ENCODE measurements around the gene CCR5. TPM values are rescaled to one million over a fixed set of nuclear protein-coding genes. Genes with fewer than 3 reads are reported as not detected.

The CCR5 gene
- total RNA-seq, 4 donors from 2014 or later, result 1.1 to 3.7 (median 1.4) TPM; not detected in 1

- H3K9me3 ChIP-seq, result no peaks in the 10 kb centered on the region
- H3K27me3 ChIP-seq, result no peaks in the 10 kb centered on the region
- H3K27ac ChIP-seq, result no peak overlapping the region
- intact Hi-C loops (cut with DNase I; ENCODE audit: low total_unique reads) (no loop called here), in situ Hi-C loops (cut with MboI; ENCODE audit: low pct_ligation_motif_present in 1 of 4, low pct_unique_long_range_greater_than_20kb in 1 of 4, low sequenced_read_pairs in 3 of 4) (no loop called here)
- WGBS, 2 donors (ENCODE audit: low coverage in 1 of 2), result 90 to 100% methylated on average over 1 to 4 of the region's 4 CpGs
- no peak overlapping the region for H3K4me3 ChIP-seq
- no peak for DNase-seq
- peaks cover 0 to 8% (median 4%) of the 10 kb centered on the region in 4 donors for H3K4me1 ChIP-seq
- no peaks in the 10 kb centered on the region for H3K36me3 ChIP-seq
- no peak for TF ChIP-seq POLR2AphosphoS5 (IDR thresholded peaks at IDR 0.05)
- TF ChIP-seq POLR2A (IDR thresholded peaks at IDR 0.05), result no peak
- TF ChIP-seq, protein P1, sequence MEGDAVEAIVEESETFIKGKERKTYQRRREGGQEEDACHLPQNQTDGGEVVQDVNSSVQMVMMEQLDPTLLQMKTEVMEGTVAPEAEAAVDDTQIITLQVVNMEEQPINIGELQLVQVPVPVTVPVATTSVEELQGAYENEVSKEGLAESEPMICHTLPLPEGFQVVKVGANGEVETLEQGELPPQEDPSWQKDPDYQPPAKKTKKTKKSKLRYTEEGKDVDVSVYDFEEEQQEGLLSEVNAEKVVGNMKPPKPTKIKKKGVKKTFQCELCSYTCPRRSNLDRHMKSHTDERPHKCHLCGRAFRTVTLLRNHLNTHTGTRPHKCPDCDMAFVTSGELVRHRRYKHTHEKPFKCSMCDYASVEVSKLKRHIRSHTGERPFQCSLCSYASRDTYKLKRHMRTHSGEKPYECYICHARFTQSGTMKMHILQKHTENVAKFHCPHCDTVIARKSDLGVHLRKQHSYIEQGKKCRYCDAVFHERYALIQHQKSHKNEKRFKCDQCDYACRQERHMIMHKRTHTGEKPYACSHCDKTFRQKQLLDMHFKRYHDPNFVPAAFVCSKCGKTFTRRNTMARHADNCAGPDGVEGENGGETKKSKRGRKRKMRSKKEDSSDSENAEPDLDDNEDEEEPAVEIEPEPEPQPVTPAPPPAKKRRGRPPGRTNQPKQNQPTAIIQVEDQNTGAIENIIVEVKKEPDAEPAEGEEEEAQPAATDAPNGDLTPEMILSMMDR (IDR thresholded peaks at IDR 0.05), result no peak
- no peak for TF ChIP-seq EP300 (IDR thresholded peaks at IDR 0.05; ENCODE audit: low read depth)
Measured at GRCh38 chr3:46419816-46420215, 49.1 kb downstream of the CCR5 start.

- Histone ChIP-seq H3K27me3 (no peaks in the 10 kb centered on the region), H3K4me3 (no peak overlapping the region), H3K9me3 (no peaks in the 10 kb centered on the region), H3K36me3 (no peaks in the 10 kb centered on the region), H3K27ac (no peak overlapping the region), H3K4me1 (peaks cover 0 to 7% (median 3%) of the 10 kb centered on the region in 4 donors)
- TF ChIP-seq, protein P1 (IDR thresholded peaks at IDR 0.05), result no peak
- no peak for TF ChIP-seq POLR2AphosphoS5 (IDR thresholded peaks at IDR 0.05)
- TF ChIP-seq EP300 (IDR thresholded peaks at IDR 0.05; ENCODE audit: low read depth), result no peak
- no peak for TF ChIP-seq POLR2A (IDR thresholded peaks at IDR 0.05)
- 89% methylated on average over 2 of the region's 2 CpGs; no CpG with 5 or more reads in 1 of the 2 donors for WGBS, 2 donors (ENCODE audit: low coverage in 1 of 2)
- in situ Hi-C loops (cut with MboI; ENCODE audit: low pct_ligation_motif_present in 1 of 4, low pct_unique_long_range_greater_than_20kb in 1 of 4, low sequenced_read_pairs in 3 of 4), result no loop called here
- DNase-seq, result no peak
- intact Hi-C loops (cut with DNase I; ENCODE audit: low total_unique reads), result no loop called here
Measured at GRCh38 chr3:46420931-46421330, 50.2 kb downstream of the CCR5 start.

- peak overlapping the region in 1 of 4 donors; percentile 47 for H3K27ac ChIP-seq
- no peaks in the 10 kb centered on the region for H3K36me3 ChIP-seq
- in situ Hi-C loops (cut with MboI; ENCODE audit: low pct_ligation_motif_present in 1 of 4, low pct_unique_long_range_greater_than_20kb in 1 of 4, low sequenced_read_pairs in 3 of 4) (no loop called here), intact Hi-C loops (cut with DNase I; ENCODE audit: low total_unique reads) (no loop called here)
- WGBS, 2 donors (ENCODE audit: low coverage in 1 of 2), result 50 to 65% methylated on average over 2 to 6 of the region's 6 CpGs
- peak; percentile 44 for DNase-seq
- H3K9me3 ChIP-seq, result no peaks in the 10 kb centered on the region
- no peaks in the 10 kb centered on the region for H3K27me3 ChIP-seq
- TF ChIP-seq POLR2A (IDR thresholded peaks at IDR 0.05) (no peak), EP300 (IDR thresholded peaks at IDR 0.05; ENCODE audit: low read depth) (no peak), POLR2AphosphoS5 (IDR thresholded peaks at IDR 0.05) (peak in 1 of 3 donors; percentile 21)
- TF ChIP-seq, protein P1 (IDR thresholded peaks at IDR 0.05), result no peak
- peaks cover 0 to 3% (median 0%) of the 10 kb centered on the region in 4 donors for H3K4me1 ChIP-seq
- no peak overlapping the region for H3K4me3 ChIP-seq
Measured at GRCh38 chr3:46422617-46423016, 51.9 kb downstream of the CCR5 start.

- in situ Hi-C loops (cut with MboI; ENCODE audit: low pct_ligation_motif_present in 1 of 4, low pct_unique_long_range_greater_than_20kb in 1 of 4, low sequenced_read_pairs in 3 of 4) (no loop called here), intact Hi-C loops (cut with DNase I; ENCODE audit: low total_unique reads) (no loop called here)
- TF ChIP-seq, protein P1 (IDR thresholded peaks at IDR 0.05), result no peak
- TF ChIP-seq POLR2AphosphoS5 (IDR thresholded peaks at IDR 0.05) (no peak), EP300 (IDR thresholded peaks at IDR 0.05; ENCODE audit: low read depth) (no peak), POLR2A (IDR thresholded peaks at IDR 0.05) (no peak)
- H3K4me1 ChIP-seq, result peaks cover 0 to 10% (median 4%) of the 10 kb centered on the region in 4 donors
- no peak for DNase-seq
- 63 to 88% methylated on average over 1 to 5 of the region's 5 CpGs for WGBS, 2 donors (ENCODE audit: low coverage in 1 of 2)
- no peaks in the 10 kb centered on the region for H3K9me3 ChIP-seq
- H3K36me3 ChIP-seq, result no peaks in the 10 kb centered on the region
- H3K27me3 ChIP-seq, result no peaks in the 10 kb centered on the region
- no peak overlapping the region for H3K4me3 ChIP-seq
- no peak overlapping the region for H3K27ac ChIP-seq
Measured at GRCh38 chr3:46423588-46423987, 52.8 kb downstream of the CCR5 start.

Other genes with a start within 250 kb of the CCR5 start
- 1 to 10 TPM in 3 of 4 donors, not detected in 1; 1.9 to 4.4 (median 3.3) TPM for gene CCR1, start 162.6 kb upstream of the CCR5 start, total RNA-seq
- not detected for gene CCR3, start 128.5 kb upstream of the CCR5 start, total RNA-seq
- gene CCR2, start 16.8 kb upstream of the CCR5 start, total RNA-seq, result 1 to 10 TPM in 2 of 4 donors, not detected in 2; 1.8 to 4.6 TPM
- 10 to 100 TPM in 2 of 4 donors, 1 to 10 TPM in 2; 2.6 to 13.9 (median 9.8) TPM for gene CCRL2, start 36.3 kb downstream of the CCR5 start, total RNA-seq
- 1 to 10 TPM in 1 of 4 donors, under 1 TPM in 1, not detected in 2; 0.14 to 3.3 TPM for gene LTF, start 94.0 kb downstream of the CCR5 start, total RNA-seq
- gene RTP3, start 127.0 kb downstream of the CCR5 start, total RNA-seq, result not detected
- gene LRRC2, start 195.4 kb downstream of the CCR5 start, total RNA-seq, result 1 to 10 TPM in 2 of 4 donors, under 1 TPM in 1, not detected in 1; 1.00 to 2.0 (median 1.6) TPM
- not detected for gene FAM240A, start 241.6 kb downstream of the CCR5 start, total RNA-seq

Measured in transverse colon (tissue), 4 donors.